K562 (cell line): ENCODE results near the gene MYADM. TPM values are rescaled to one million over a fixed set of nuclear protein-coding genes. Genes with fewer than 3 reads are reported as not detected.

Experiments
- ARID2 ChIP-seq: fragments of 450-650 bp; IDR thresholded peaks from 2 replicates; pipeline ENCODE4 v1.6.1; 2017; ENCODE audit warnings: antibody characterized with exemption, mild to moderate bottlenecking
- CHCHD3 ChIP-seq: fragments of 250-450 bp; sonication (Bioruptor Pico); IDR thresholded peaks from 2 replicates; pipeline ENCODE4 v2.1.2; 2022; ENCODE audit warnings: mild to moderate bottlenecking
- CLOCK ChIP-seq: fragments of 250-450 bp; sonication (Bioruptor Pico); IDR thresholded peaks from 2 replicates; pipeline ENCODE4 v1.4.0; 2020; ENCODE audit warnings: mild to moderate bottlenecking, moderate library complexity, borderline replicate concordance
- MTF1 ChIP-seq: fragments of 250-450 bp; sonication (Bioruptor Pico); IDR thresholded peaks from 2 replicates; pipeline ENCODE4 v1.9.0; 2021; ENCODE audit warnings: moderate library complexity, mild to moderate bottlenecking, inconsistent platforms, borderline replicate concordance
- NR2F6 ChIP-seq: fragments of 450-650 bp; formaldehyde crosslinking; IDR thresholded peaks from 2 replicates; pipeline ENCODE4 v1.4.0; 2020; ENCODE audit warnings: mild to moderate bottlenecking
- NUFIP1 ChIP-seq: fragments of 450-650 bp; IDR thresholded peaks from 2 replicates; pipeline ENCODE4 v1.6.1; 2018; ENCODE audit not compliant: partially characterized antibody
- POU5F1 ChIP-seq: fragments of 150-350 bp; IDR thresholded peaks from 2 replicates; pipeline ENCODE4 v1.6.1; 2014; ENCODE audit warnings: borderline replicate concordance, low read length, low read depth, mild to moderate bottlenecking; ENCODE audit not compliant: partially characterized antibody
- RBM25 ChIP-seq: fragments of 200-400 bp; formaldehyde crosslinking; IDR thresholded peaks from 2 replicates; pipeline ENCODE4 v1.6.1; 2018; ENCODE audit warnings: low read length, low read depth, moderate library complexity; ENCODE audit not compliant: severe bottlenecking
- RREB1 ChIP-seq: fragments of 250-450 bp; sonication (Bioruptor Pico); IDR thresholded peaks from 2 replicates; pipeline ENCODE4 v1.4.0; 2020
- SAFB ChIP-seq: fragments of 200-400 bp; formaldehyde crosslinking; IDR thresholded peaks from 2 replicates; pipeline ENCODE4 v1.6.1; 2017; ENCODE audit warnings: low read depth, low read length, borderline replicate concordance
- SPI1 ChIP-seq: IDR thresholded peaks from 2 replicates; pipeline ENCODE4 v1.6.1; 2011; ENCODE audit warnings: low read depth, low read length, control low read depth, borderline replicate concordance
- SRF ChIP-seq, 2 experiments: fragments of 250-450, 450-650 bp in 1 of 2; sonication (Bioruptor Pico) in 1 of 2; sonication (generic) in 1 of 2; formaldehyde crosslinking; IDR thresholded peaks; 2 replicates each; pipeline versions ENCODE4 v1.5.0 to v1.5.1; 2020 to 2022; ENCODE audit warnings: mild to moderate bottlenecking in 1 of 2, missing genetic modification reagents in 1 of 2
- ZHX1 ChIP-seq: fragments of 150-350 bp; conservative IDR thresholded peaks from 2 replicates; pipeline ENCODE4 v1.6.1; 2014; ENCODE audit warnings: low read length
- ZKSCAN1 ChIP-seq: fragments of 150-350 bp; IDR thresholded peaks from 2 replicates; pipeline ENCODE4 v1.6.1; 2016; ENCODE audit warnings: low read depth, low read length
- ZNF197 ChIP-seq: fragments of 200-800 bp; sonication (Bioruptor generic); IDR thresholded peaks from 2 replicates; pipeline ENCODE4 v1.6.1; 2016; ENCODE audit warnings: low read depth, missing genetic modification characterization, missing compliant biosample characterization
- ZNF212 ChIP-seq: fragments of 450-650 bp; formaldehyde crosslinking; IDR thresholded peaks from 2 replicates; pipeline ENCODE4 v1.4.0; 2020; ENCODE audit warnings: mild to moderate bottlenecking
- ZNF217 ChIP-seq: sonication (generic); formaldehyde crosslinking; IDR thresholded peaks from 2 replicates; pipeline ENCODE4 v1.8.0; 2022; ENCODE audit warnings: mild to moderate bottlenecking, missing genetic modification reagents
- ZNF347 ChIP-seq: fragments of 450-650 bp; formaldehyde crosslinking; IDR thresholded peaks from 2 replicates; pipeline ENCODE4 v1.4.0; 2020; ENCODE audit warnings: low read depth, mild to moderate bottlenecking, moderate library complexity
- ZNF431 ChIP-seq: sonication (generic); formaldehyde crosslinking; IDR thresholded peaks from 2 replicates; pipeline ENCODE4 v1.8.0; 2022; ENCODE audit warnings: mild to moderate bottlenecking, missing genetic modification reagents
- polyA plus RNA-seq, 8 experiments: library from polyadenylated mRNA; depleted of rRNA in 4 of 8; stranded (reverse) in 5 of 8; unstranded in 3 of 8; fragments of >200 nt; fragmentation: Nextera tagmentation in 2 of 8; fragmentation: Illumina TruSeq in 1 of 8; extraction: Ambion mirVana in 2 of 8; extraction: Trizol in 1 of 8; gene quantifications; 2 replicates each; pipeline versions ENCODE4 v1.2.1 to v1.2.3, GENCODE V29; 2011 to 2014; ENCODE audit warnings: inconsistent platforms in 1 of 8, missing spikeins in 1 of 8
- total RNA-seq, 7 experiments: library from RNA; depleted of rRNA in 6 of 7; stranded (reverse); fragments of >200 nt in 6 of 7; fragmentation: Illumina TruSeq in 2 of 7; extraction: Trizol in 2 of 7; gene quantifications; 2 replicates each; pipeline versions ENCODE4 v1.2.1 to v1.2.3, GENCODE V29; 2011 to 2021; ENCODE audit warnings: low replicate concordance in 1 of 7

MYADM gene
- total and polyA plus RNA-seq, 9 of the 15 experiments (the other 6 are each of a cell fraction or from before 2014, with no cell fraction given) = 4.5 to 70.3 (median 14.4) TPM

GRCh38 chr19:53915000-53915399 lies 47.3 kb downstream of the MYADM start (continued):
- TF ChIP-seq NR2F6 (CRISPR knock-in tag) = no peak
- TF ChIP-seq ARID2 = no peak
- TF ChIP-seq CHCHD3 (CRISPR knock-in tag) = no peak
- peak; percentile 42; the same call in 1 of the 2 replicates for TF ChIP-seq SPI1
- no peak for TF ChIP-seq ZNF347 (CRISPR knock-in tag)
- TF ChIP-seq SAFB = no peak
- TF ChIP-seq RREB1 (CRISPR knock-in tag) = no peak
- TF ChIP-seq POU5F1 = no peak
- TF ChIP-seq NUFIP1 = no peak
- TF ChIP-seq ZNF431 (CRISPR knock-in tag) = no peak
- TF ChIP-seq ZNF197 (CRISPR knock-in tag) = no peak
- TF ChIP-seq ZNF217 (CRISPR knock-in tag) = no peak
- no peak for TF ChIP-seq MTF1 (CRISPR knock-in tag)
- TF ChIP-seq CLOCK (CRISPR knock-in tag) = no peak
- no peak for TF ChIP-seq ZHX1
- TF ChIP-seq ZKSCAN1 = no peak
- TF ChIP-seq RBM25 = no peak
- no peak for TF ChIP-seq SRF (CRISPR knock-in tag; IDR thresholded peaks at IDR 0.05)
- no peak for TF ChIP-seq ZNF212
